Stimulated activated CD8-positive, alpha-beta memory T cell treated with anti-CD3 and anti-CD28 coated beads, Interleukin-15, amount 100 ng/mL, for 1 hour (primary cell): ENCODE results near the gene MAP6.
"Not testable (repeated sequence)": the region's sequence is repeated elsewhere in the genome, so short reads cannot be mapped to it uniquely, and the experiment has no call there.

Experiments
- DNase-seq: peaks from one replicate; pipeline ENCODE4 v3.0.0-alpha.2; 2020; ENCODE audit warnings: low read depth

The MAP6 gene

DNA sequence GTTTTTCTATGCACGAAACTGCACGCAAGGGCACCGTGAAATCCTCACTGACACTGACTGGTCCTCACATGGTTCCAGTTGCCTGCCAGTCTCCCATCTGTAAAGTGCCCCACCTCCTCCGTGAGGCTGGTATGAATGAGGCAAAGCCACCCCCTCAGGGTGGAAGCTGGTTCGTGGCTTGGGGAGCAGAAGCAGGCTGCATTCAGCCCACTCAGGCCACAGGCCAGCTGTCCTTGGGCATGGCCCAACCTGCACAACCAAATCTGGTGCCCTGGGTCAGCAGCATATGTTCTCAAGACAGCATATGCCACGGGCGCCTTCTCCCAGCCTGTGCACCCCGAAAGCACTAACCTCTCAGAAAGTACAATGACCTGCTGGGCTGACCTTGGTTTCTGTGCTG lies 77.5 kb downstream of the MAP6 start:
- DNase-seq = no peak

DNA sequence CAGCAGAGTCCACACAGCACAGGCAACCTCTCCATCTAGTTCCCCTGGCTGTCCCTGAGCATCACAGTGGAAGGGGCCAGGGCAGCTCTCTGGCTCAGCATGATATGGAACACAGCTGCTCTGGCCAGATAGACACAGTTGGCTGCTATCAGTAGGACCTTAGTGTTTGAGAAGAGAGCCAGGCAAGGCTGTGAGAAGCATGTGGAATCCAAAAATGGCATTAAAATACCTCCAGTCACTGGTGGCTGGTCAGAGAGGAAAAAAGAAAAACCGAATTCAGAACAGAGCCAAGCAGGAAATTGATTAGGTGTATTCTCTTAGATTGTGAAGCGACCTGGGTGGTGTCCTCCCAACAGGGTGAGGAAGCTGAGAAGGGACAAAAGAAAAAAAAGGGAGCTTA lies 78.9 kb downstream of the MAP6 start:
- DNase-seq = no peak

DNA sequence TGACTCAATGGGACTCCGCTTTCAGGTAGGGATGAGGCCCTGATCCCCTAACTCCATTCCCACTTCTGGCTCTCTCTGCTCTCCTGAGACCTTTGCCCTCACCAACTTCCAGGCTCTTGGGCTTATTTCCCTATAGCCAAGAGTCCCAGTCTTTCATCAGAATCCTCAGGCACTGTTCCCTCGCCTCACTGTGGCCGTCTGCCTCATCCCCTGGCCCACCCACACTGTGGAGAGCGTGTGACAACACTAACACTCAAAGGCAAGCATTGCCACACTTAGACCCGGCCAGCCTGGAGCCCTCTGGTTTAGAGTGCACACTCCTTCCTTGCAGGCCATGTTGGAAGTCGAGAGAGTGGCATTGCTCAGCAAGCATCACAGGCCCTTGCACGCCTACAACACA lies 79.8 kb downstream of the MAP6 start:
- no peak for DNase-seq

DNA sequence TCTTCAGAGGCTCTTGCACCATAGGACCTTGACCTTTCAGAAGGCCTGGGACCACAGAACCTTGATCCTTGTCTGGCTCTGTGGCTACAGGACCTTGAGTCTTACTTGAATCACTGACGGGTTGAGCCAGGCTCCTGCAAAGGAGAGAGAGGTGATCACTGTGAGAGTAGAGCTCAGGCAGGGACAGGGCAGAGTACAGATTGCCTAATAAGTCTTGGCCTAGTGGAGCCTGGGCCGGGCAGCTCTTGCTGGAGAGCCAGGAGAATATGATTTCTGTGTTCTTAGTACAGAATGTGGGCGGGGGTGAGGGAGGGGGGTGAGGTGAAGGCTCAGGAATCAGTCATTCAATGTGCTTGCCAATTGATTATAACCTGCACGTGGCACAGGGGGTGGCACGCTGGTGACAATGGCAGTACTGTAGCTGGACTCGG lies 80.8 kb downstream of the MAP6 start:
- no peak for DNase-seq

DNA sequence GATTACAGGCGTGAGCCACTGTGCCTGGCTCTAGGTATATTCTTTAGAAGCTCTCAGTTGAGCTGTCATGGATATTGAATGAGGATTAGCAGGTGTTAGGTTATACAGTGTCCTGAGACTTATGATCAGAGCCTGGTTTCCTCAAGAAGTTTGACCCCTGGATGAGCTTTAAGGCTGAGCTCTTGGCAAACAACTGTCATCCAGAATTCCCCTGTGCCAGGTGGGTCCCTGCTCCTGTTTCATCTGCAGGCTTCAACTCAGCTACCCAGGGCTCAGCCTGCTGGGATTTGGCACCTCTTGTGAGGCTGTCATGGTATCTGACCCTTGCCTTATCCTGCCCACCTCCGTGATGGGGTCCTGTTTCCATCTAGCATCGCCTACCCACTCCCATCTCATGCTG lies 82.4 kb downstream of the MAP6 start:
- DNase-seq = no peak

DNA sequence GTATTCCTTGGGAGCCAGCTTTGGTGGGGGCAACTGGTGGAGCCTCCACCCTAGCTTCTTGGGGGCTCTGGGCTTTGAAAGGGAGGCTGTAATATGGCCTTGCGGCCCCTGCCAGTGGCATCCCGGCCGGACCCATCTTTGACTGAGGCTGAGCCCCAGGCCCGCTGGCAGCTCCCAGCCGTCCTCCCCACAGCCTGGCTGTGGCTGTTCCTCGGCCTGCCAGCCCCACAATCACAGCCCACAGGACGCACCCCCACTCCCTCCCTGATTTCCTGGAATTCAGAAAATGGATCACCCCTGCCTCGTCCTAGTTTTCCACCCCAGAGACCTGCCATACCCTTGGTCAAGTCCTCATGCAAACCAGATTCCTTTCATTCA lies 83.6 kb downstream of the MAP6 start:
- no peak for DNase-seq

DNA sequence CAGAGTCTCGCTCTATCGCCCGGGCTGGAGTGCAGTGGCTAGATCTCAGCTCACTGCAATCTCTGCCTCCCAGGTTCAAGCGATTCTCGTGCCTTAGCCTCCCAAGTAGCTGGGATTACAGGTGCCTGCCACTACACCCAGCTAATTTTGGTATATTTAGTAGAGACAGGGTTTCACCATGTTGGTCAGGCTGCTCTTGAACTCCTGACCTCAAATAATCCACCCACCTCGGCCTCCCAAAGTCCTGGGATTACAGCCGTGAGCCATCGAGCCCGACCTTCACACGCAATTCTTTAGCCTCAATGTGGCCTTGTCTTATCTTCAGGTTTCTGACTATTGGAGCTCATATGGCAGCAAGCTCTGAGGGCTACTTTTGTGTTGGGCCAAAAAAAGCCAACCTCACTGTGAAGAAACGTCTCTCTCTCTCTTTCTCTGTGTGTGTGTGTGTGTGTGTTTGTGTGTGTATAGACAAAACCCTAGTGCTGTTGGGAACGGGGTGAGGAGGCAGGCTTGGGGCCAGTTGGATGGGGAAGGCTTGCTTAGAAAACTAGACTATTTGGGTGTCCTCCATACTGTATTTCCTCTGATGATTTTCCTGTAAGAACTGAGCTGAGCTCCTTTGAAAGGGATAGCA lies 84.1 kb downstream of the MAP6 start:
- not testable (repeated sequence) for DNase-seq

DNA sequence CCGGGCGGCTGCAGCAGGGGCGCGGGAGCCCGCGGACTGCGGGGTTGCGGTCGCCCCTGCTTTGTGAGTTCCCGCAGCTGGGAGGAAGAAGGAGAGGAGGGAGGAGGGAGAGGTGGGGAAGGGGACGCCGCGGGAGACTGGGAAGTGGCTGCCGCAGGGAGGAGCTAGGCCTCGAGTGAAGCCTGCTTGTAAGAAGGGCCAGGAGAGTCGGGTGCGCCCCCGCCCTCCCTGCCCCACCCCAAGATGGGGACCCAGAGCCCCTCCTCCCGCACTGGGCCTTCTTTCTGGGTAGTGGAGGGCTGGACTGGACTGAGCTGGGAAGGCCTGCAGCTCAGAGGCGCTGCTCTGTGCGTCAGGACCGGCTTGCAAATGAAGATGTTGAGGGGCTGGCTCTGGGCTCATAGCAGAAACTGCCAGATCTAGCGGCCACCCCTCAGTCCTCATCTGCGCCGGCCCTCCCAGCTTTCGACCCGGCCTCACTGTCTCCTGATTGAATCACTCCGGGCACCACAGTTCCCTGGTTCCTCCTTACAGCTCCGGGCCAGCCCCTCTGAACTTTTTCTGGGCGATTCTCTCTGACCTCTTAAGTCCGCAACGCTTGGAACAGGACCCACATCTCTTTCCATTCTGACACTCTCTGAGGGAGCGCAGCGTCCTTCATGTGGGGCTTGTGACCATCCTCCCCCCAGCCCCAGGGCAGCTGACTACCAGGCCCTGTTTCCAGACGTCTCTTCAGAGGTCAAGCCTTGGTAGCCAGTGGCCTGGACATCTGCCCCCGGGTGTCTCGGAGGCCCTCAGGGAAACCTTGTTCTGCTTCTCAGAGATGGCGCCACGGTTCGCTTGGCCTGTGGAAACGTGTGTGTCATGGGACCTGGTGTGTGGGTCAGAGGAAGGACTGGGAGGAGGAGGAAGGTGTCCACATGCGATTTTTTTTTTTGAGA lies 84.8 kb downstream of the MAP6 start:
- no peak for DNase-seq

DNA sequence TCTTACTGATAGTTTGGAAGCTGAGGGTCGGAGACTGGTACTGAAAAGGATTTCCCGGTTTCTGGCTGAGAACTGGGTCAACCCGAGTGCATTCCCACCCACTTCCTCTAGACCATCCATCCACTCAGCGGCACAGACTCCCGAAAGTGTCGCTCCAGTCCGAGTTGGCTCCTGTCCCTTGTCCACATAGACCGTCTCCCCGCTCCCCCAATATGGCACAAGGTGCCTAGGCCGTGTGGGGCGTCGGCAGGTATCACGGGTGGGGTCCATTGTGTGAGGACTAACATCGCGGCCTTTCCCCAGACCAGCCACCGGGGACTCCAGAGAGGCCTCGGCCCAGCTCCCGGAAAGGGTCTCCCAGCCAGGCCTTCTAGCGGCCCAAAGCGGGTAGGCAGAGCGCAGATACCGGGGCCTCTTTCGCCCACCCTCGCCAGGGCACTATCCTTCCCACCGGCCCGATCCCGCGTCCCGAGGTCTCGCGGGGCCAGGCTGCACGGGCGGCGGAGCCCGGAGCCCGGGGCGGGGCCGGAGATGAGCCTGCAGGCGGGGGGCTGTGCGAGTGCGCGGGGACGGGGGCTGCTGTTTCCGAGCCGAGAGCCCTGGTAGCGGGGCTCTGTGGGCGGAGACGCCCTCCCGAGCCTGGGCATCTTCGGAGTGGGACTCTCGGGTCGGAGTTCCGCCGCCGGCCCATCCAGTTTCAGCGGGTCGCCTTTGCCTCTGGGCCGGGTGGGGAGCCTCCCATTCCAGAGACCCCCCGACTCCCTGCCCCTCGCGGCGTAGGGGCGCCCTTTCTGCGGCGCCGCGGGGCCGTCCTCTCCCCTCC lies 85.7 kb downstream of the MAP6 start:
- no peak for DNase-seq

DNA sequence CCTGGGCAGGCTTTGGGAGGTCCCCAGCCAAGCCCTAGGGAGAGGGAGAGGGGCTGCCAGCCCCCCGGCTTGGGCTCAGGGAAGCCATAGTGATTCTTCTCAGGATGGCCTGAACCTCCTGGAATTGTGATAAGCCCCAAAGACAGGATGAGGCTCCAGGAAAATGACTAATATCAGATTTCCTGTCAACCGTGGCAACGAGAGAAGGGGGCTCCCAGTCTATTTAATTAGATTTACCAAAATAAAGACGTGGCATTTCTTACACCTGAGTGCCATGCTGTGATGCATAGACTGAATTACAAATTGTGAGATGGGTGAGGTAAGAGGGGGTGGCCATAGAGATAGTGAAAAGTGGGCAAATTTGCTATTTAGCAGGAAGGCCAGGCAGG lies 86.3 kb downstream of the MAP6 start:
- no peak for DNase-seq

DNA sequence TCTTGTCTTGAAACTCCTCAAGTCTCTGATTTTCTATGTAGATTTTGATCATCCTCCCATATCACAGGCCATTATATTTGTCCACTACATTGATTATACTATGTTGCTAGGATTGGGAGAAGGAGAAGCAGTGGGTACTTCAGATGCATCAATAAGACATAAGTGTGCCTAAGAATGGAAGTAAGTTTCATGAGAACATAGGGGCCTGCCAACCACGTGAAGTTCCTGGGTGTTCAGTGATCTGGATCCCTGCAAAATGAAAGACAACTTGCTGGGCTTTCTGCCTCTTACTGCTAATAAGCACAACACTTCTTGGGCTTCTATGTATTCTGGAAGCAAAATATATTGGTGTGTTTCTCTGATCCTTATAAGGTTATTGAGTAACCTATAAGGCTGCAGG lies 89.0 kb downstream of the MAP6 start:
- no peak for DNase-seq

DNA sequence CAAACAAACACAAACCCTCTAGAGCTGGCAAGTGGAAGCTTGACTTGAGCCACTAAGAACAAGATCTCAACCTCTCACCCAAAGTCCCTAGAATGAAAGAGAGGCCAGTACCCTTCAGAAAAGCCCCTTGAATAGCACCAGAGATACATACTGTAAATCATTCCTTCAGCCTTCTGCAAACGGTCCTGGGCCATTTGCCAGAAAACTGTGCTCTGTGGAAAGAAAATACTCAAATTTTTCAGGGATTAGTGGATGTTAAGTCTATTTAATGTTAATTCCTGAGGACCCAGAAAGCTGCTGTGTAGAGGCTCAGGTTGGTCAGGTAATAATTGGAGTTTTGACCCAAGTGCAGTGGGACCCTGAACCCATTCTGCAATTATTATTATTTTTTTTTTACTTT lies 89.9 kb downstream of the MAP6 start:
- DNase-seq = no peak

DNA sequence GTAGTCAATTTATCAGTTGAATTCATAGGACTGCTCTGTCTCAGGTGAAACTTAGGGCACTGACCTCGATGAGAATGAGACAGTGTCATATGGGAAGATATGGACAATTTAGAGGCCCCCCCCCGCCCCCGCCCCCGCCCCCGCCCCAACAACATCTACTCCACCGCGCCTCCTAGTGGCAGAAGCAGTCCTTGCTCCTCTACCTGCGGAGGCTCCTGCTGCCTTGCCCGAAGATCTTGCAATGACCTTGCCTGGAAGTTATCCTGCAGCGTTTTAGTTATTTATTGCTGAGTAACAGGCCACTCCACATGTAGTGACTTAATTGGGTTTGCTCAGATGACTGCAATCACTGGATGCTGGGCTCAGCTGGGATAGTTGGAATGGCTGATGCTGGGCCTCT lies 91.6 kb downstream of the MAP6 start:
- DNase-seq = peak; percentile 51

DNA sequence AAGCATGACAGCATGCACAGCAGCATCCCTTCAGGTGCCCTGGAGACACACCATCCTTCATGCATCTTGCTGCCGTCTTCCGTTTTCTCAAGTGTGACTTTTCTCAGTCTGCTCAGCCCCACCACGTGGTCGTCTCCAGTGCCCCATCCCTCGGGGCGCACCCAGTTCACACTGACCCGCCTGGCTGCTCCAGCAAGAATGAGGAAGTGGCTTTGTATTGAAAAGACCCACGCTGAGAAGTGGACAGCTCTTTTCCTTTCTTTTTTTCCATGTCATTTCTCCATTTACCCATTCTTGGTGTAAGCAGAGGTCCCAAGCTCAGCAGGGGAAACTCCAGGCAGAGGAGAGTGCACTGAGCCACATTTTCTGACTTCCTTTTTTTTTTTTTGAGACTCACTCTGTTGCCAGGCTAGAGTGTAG lies 92.3 kb downstream of the MAP6 start:
- DNase-seq = no peak

DNA sequence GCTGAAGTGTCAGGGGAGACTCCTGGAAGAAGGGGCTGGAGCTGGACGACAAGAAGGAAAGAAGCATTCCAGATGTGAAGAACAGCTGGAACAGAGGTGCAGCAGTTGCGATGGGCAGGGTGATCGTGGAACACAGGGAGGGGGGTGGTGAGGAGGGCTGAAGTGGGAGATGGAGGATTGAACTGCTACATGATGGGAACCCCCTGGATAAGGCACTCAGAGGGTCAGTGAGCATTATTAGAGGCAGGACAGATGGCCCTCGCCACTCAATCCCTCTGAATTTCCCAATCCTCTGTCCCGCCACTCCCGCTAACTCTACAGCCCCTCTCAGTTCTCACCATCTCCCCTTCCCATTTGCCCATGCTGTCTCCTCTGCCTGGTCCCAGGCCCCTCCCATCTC lies 92.8 kb downstream of the MAP6 start:
- no peak for DNase-seq

DNA sequence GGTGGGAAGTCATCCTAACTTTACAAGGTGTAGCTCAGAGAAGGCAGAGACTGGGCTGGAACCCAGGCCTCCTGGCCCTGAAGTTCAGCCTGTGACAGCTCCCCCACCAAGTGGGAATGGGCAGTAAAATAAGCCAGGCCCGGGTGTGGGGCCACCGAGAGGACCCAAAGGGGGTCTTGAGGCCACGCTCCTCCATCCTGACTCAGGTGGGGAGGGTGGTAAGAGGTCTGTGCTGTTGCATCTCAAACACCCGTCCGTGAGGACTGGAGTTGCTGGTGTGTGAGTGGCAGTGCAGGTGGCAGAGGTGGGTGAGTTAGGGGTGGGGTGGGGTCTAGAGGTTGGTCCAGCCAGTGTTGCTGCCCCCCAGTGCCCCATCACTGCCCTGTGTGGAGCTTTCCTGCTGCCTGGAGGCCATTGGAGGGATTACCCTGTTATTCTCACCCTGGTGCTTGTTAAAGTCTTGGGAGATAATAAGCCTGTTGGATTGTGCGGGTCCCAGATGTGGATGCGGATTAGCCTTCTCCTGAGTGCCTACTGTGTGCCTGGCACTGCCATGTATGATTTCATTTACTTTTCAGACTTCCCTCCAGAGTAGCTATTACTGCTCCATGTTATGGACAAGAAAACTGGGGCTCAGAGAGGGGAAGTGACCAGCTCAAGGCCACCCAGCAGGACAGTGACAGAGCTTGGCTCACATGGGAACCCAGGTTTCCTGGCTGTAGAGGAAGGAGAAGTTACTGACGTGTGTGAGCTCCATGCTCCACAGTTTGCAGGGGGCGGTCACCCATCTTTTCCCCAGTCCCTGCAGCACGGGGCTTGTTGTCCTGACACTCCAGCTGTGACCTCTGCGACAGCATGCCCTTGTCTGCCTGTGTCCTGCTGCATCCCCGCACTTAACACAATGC lies 93.9 kb downstream of the MAP6 start:
- DNase-seq = no peak

DNA sequence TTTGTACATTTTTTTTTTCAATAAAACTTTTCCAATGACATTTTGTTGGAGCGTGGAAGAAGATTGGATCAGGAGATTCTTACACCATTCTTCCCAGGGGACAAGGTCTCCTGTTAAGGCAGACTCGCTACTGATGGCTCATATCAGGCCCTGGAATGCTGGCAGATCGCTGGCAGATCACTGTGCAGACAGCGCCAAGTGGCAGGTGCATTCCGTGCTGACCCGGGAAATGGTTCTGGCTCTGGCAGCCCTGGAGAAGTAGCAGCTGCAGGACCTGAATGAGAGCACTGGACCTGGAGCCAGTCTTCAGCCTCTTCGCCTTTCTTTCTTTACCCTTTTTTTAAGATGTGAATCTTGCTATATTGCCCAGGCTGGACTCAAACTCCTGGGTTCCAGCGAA lies 96.1 kb downstream of the MAP6 start:
- no peak for DNase-seq

DNA sequence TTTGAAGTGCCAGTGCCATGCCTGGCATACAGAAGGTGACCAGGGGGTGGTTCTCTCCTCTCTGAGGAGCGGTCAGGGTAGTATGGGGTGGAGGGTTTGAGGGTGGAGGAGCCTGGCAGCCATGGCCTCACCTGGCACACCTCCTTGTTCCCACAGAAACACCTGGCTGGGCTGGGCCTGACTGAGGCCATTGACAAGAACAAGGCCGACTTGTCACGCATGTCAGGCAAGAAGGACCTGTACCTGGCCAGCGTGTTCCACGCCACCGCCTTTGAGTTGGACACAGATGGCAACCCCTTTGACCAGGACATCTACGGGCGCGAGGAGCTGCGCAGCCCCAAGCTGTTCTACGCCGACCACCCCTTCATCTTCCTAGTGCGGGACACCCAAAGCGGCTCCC lies 97.2 kb downstream of the MAP6 start:
- DNase-seq = no peak

DNA sequence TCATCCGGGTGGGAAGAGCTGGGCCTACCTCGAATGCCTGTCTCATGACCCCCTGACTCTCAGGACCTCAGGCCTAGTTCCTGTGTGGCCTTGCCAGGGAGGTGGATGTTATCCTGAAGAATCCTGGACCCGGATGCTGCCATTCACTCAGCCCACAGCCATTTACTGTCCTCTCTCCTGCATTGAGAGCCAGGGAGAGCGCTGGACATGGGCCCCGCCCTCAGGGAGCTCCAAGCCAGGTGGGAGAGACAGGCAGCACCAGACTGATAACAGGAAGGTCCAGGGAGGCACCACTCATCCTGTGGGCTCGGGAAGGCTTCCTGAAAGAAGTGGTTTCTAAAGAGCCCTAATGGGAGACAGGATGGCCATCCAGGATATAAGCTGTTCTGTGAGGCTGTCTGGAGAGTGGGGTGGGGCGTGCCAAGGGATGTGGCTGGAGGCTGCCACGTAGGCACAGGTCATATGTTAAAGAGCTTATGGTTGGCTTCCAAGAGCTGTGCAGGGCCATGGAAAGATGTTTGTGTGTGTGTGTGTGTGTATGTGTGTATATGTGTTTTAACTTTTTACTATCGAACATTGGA lies 98.2 kb downstream of the MAP6 start:
- no peak for DNase-seq

DNA sequence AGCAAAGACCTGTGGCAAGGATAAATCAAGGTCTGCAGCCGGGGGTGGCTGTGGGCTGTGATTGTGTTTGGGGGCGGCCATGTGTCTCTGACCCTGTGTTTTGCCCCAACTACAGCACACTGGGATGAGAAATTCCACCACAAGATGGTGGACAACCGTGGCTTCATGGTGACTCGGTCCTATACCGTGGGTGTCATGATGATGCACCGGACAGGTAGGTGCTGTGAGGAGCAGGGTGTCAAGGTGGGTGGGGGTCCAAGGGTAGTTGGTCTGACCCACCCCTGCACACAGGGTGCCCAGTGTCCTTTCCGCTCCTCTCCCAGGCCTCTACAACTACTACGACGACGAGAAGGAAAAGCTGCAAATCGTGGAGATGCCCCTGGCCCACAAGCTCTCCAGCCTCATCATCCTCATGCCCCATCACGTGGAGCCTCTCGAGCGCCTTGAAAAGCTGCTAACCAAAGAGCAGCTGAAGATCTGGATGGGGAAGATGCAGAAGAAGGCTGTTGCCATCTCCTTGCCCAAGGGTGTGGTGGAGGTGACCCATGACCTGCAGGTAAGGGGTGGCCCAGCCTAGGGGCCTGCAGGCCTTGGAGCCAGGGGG lies 100.1 kb downstream of the MAP6 start:
- no peak for DNase-seq

DNA sequence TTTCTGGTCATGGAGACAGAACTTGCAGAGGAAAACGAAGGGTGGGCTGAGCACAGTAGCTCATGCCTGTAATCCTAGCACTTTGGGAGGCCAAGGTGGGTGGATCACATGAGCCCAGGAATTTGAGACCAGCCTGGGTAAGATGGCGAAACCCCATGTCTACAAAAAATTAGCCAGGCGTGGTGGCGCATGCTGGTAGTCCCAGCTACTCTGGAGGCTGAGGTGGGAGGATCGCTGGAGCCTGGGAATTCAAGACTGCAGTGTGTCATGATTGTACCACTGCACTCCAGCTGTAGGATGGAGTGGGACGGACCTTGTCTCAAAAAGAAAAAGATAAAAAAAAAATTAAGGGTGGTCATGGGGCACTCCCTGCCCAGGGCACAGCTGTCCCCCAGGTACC lies 100.9 kb downstream of the MAP6 start:
- no peak for DNase-seq
